Osteocyte (in vitro differentiated cells): ENCODE measurements around the gene ANKK1. TPM values are rescaled to one million over a fixed set of nuclear protein-coding genes. Genes with fewer than 3 reads are reported as not detected.

ENCODE experiments used
- DNase-seq: peaks from one replicate; pipeline ENCODE4 v3.0.0; 2021; ENCODE audit warnings: mixed read lengths; ENCODE audit not compliant: unreplicated experiment; ENCODE audit errors: extremely low spot score
- H3K27ac Mint-ChIP-seq: one replicate; pipeline ENCODE4 v1.8.0; 2021; ENCODE audit warnings: mild to moderate bottlenecking, mixed read lengths; ENCODE audit not compliant: unreplicated experiment
- H3K27me3 Mint-ChIP-seq: one replicate; pipeline ENCODE4 v1.8.0; 2021; ENCODE audit warnings: mixed read lengths; ENCODE audit not compliant: unreplicated experiment
- H3K36me3 Mint-ChIP-seq: one replicate; pipeline ENCODE4 v1.8.0; 2021; ENCODE audit warnings: mixed read lengths; ENCODE audit not compliant: unreplicated experiment
- H3K4me1 Mint-ChIP-seq: one replicate; pipeline ENCODE4 v1.8.0; 2021; ENCODE audit warnings: mixed read lengths; ENCODE audit not compliant: unreplicated experiment
- H3K4me3 Mint-ChIP-seq: one replicate; pipeline ENCODE4 v1.8.0; 2021; ENCODE audit warnings: mild to moderate bottlenecking, moderate library complexity, mixed read lengths; ENCODE audit not compliant: unreplicated experiment
- H3K9me3 Mint-ChIP-seq: one replicate; pipeline ENCODE4 v1.8.0; 2021; ENCODE audit warnings: mixed read lengths; ENCODE audit not compliant: unreplicated experiment
- CTCF ChIP-seq: fragments of 200-600 bp; sonication (generic); IDR thresholded peaks from 2 replicates; pipeline ENCODE4 v1.5.0; 2021; ENCODE audit warnings: antibody characterized with exemption, mild to moderate bottlenecking, moderate library complexity
- total RNA-seq: library from RNA; stranded (reverse); gene quantifications from 2 replicates; pipeline ENCODE4 v1.2.1, GENCODE V29; 2021

The ANKK1 gene
- total RNA-seq, 1 donor from 2014 or later: not detected

- Mint-ChIP-seq H3K4me3 (no peak overlapping the region), H3K4me1 (no peaks in the 10 kb centered on the region), H3K9me3 (no peaks in the 10 kb centered on the region), H3K27ac (no peak overlapping the region), H3K36me3 (no peaks in the 10 kb centered on the region), H3K27me3 (peaks cover 3% of the 10 kb centered on the region)
- no peak for TF ChIP-seq CTCF
- DNase-seq: no peak
These were observed 20.6 kb downstream of the ANKK1 start for GRCh38 chr11:113408206-113408605.

GRCh38 chr11:113408887-113409286 is 21.3 kb downstream of the ANKK1 start:
- Mint-ChIP-seq H3K4me1 (no peaks in the 10 kb centered on the region), H3K9me3 (no peaks in the 10 kb centered on the region), H3K36me3 (no peaks in the 10 kb centered on the region), H3K27me3 (peaks cover under 1% of the 10 kb centered on the region), H3K27ac (no peak overlapping the region), H3K4me3 (no peak overlapping the region)
- TF ChIP-seq CTCF: no peak
- no peak for DNase-seq

- Mint-ChIP-seq H3K4me3 (no peak overlapping the region), H3K27me3 (no peaks in the 10 kb centered on the region)
- DNase-seq: no peak
These were observed 21.9 kb downstream of the ANKK1 start for GRCh38 chr11:113409526-113409925.

GRCh38 chr11:113410414-113411135 is 23.0 kb downstream of the ANKK1 start:
- H3K27ac Mint-ChIP-seq: no peak overlapping the region
- H3K36me3 Mint-ChIP-seq: no peaks in the 10 kb centered on the region
- H3K4me3 Mint-ChIP-seq: no peak overlapping the region
- DNase-seq: no peak
- H3K9me3 Mint-ChIP-seq: no peaks in the 10 kb centered on the region
- TF ChIP-seq CTCF: no peak
- no peaks in the 10 kb centered on the region for H3K27me3 Mint-ChIP-seq
- no peaks in the 10 kb centered on the region for H3K4me1 Mint-ChIP-seq

More at GRCh38 chr11:113409526-113409925, 21.9 kb downstream of the ANKK1 start:
- Mint-ChIP-seq H3K36me3 (no peaks in the 10 kb centered on the region), H3K9me3 (no peaks in the 10 kb centered on the region), H3K4me1 (no peaks in the 10 kb centered on the region), H3K27ac (no peak overlapping the region)
- no peak for TF ChIP-seq CTCF

GRCh38 chr11:113411536-113411935 is 24.0 kb downstream of the ANKK1 start:
- Mint-ChIP-seq H3K4me1 (no peaks in the 10 kb centered on the region), H3K27ac (no peak overlapping the region), H3K9me3 (no peaks in the 10 kb centered on the region), H3K27me3 (no peaks in the 10 kb centered on the region), H3K36me3 (no peaks in the 10 kb centered on the region), H3K4me3 (no peak overlapping the region)
- no peak for TF ChIP-seq CTCF
- DNase-seq: no peak
